DOHH2 (cell line): ENCODE results near the gene SIX3.

Source experiments
- CTCF ChIP-seq: fragments of 200-600 bp; sonication (generic); IDR thresholded peaks from one replicate; pipeline ENCODE4 v1.5.1; 2014; ENCODE audit warnings: antibody characterized with exemption, mild to moderate bottlenecking, low read depth, low read length; ENCODE audit not compliant: poor library complexity, severe bottlenecking
- EZH2phosphoT487 ChIP-seq: fragments of 200-600 bp; sonication (generic); IDR thresholded peaks from 2 replicates; pipeline ENCODE4 v1.6.1; 2017; ENCODE audit warnings: borderline replicate concordance, mild to moderate bottlenecking, antibody characterized with exemption, low read length, moderate library complexity, mixed read lengths

DNA sequence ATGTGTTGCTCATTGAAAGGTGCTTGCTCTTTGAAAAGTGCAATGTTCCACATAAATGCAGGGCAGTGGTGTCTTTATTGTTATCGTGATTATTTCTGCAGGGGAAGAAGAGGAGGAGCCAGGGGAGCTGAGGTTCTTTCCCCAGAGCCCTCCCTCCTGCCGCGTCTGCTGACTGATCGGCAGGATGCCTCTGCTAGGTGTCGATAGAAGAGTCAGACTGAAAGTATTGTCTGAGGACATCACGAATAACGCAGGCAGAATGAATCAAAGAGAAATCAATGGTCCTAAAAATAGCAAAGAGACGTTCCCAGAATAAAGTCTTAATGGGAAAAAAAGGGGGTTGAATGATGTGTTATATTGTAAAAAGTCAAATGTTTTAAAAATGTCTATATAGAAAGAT is 47.4 kb upstream of the SIX3 start:
- no peak for TF ChIP-seq CTCF
- no peak for TF ChIP-seq EZH2phosphoT487
